ENCODE measurements around the gene SERTAD2.

Gene SERTAD2

DNA sequence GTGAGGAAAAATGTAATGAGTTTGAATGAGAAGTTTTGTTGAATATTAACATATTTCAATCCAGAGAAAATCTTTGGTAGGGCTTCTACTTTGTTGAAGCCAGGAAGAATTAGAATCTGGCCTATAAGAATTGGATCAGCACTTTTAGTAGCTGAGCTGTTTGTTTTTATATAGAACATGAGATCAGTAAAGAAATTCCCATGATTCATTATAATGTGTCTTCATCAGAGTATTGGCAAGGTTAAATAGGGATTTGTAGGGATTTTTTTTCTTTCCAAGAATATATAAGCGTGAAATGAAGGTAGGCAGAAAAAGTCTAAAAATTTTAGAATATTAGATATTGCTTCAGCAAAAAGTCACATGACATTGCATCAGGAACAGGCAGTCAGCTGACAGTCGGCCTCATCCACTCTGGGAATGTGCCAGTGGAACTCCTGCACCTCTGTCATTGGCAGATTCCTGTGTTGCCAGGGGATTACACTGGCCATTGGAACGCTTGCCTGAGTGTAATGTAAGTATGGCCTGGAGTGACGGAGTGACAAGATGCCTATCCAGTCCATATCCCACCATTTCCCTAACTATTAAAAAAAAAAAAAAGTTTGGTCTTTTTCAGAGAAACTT lies 60.6 kb downstream of the SERTAD2 start:
- TF ChIP-seq, protein P1, sequence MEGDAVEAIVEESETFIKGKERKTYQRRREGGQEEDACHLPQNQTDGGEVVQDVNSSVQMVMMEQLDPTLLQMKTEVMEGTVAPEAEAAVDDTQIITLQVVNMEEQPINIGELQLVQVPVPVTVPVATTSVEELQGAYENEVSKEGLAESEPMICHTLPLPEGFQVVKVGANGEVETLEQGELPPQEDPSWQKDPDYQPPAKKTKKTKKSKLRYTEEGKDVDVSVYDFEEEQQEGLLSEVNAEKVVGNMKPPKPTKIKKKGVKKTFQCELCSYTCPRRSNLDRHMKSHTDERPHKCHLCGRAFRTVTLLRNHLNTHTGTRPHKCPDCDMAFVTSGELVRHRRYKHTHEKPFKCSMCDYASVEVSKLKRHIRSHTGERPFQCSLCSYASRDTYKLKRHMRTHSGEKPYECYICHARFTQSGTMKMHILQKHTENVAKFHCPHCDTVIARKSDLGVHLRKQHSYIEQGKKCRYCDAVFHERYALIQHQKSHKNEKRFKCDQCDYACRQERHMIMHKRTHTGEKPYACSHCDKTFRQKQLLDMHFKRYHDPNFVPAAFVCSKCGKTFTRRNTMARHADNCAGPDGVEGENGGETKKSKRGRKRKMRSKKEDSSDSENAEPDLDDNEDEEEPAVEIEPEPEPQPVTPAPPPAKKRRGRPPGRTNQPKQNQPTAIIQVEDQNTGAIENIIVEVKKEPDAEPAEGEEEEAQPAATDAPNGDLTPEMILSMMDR (IDR thresholded peaks at IDR 0.05; ENCODE audit: insufficient read depth, low read length): no peak
- TF ChIP-seq, protein P2, sequence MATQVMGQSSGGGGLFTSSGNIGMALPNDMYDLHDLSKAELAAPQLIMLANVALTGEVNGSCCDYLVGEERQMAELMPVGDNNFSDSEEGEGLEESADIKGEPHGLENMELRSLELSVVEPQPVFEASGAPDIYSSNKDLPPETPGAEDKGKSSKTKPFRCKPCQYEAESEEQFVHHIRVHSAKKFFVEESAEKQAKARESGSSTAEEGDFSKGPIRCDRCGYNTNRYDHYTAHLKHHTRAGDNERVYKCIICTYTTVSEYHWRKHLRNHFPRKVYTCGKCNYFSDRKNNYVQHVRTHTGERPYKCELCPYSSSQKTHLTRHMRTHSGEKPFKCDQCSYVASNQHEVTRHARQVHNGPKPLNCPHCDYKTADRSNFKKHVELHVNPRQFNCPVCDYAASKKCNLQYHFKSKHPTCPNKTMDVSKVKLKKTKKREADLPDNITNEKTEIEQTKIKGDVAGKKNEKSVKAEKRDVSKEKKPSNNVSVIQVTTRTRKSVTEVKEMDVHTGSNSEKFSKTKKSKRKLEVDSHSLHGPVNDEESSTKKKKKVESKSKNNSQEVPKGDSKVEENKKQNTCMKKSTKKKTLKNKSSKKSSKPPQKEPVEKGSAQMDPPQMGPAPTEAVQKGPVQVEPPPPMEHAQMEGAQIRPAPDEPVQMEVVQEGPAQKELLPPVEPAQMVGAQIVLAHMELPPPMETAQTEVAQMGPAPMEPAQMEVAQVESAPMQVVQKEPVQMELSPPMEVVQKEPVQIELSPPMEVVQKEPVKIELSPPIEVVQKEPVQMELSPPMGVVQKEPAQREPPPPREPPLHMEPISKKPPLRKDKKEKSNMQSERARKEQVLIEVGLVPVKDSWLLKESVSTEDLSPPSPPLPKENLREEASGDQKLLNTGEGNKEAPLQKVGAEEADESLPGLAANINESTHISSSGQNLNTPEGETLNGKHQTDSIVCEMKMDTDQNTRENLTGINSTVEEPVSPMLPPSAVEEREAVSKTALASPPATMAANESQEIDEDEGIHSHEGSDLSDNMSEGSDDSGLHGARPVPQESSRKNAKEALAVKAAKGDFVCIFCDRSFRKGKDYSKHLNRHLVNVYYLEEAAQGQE (IDR thresholded peaks at IDR 0.05; ENCODE audit: insufficient replicate concordance, low read depth): no peak
- TF ChIP-seq SPI1 (IDR thresholded peaks at IDR 0.05; ENCODE audit: borderline replicate concordance, low read depth): no peak
- no peak for TF ChIP-seq GABPA (IDR thresholded peaks at IDR 0.05; ENCODE audit: low read depth)
- TF ChIP-seq POLR2AphosphoS5 (IDR thresholded peaks at IDR 0.05; ENCODE audit: low read depth): no peak
- H3K27ac ChIP-seq (replicated peaks): no peak overlapping the region
- no peak for DNase-seq (ENCODE audit: low read depth in 1 of 2, low spot score in 1 of 2)

DNA sequence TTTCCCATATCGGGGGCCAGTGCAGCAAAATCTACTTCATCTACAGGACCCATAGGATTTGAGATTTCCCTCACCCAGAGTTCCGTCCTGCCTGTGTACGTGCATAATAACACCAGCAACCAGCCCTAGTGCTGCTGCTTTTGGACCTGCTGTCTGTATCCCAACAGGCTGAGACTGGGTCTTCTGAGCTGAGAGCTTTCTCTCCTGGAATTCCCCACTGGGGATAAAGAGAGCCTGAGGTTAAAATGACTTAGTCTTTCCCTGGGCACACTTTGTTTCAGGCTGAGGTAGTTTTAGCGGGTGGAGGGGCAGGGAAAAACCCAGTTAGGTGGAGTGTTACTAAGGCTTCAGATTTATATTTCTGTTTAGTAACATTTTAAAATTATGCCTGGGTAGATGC lies 62.5 kb downstream of the SERTAD2 start:
- TF ChIP-seq, protein P2 (IDR thresholded peaks at IDR 0.05; ENCODE audit: insufficient replicate concordance, low read depth): no peak
- Histone ChIP-seq H3K27ac (replicated peaks) (no peak overlapping the region), H3K27me3 (ENCODE audit: insufficient read depth, poor library complexity, severe bottlenecking) (no peaks in the 10 kb centered on the region), H3K4me3 (replicated peaks; ENCODE audit: insufficient read depth, low read length) (no peak overlapping the region)
- no peak for DNase-seq (ENCODE audit: low read depth in 1 of 2, low spot score in 1 of 2)

More for the DNA sequence above, 60.6 kb downstream of the SERTAD2 start:
- no peak overlapping the region for H3K4me3 ChIP-seq (replicated peaks; ENCODE audit: insufficient read depth, low read length)
- no peaks in the 10 kb centered on the region for H3K27me3 ChIP-seq (ENCODE audit: insufficient read depth, poor library complexity, severe bottlenecking)

DNA sequence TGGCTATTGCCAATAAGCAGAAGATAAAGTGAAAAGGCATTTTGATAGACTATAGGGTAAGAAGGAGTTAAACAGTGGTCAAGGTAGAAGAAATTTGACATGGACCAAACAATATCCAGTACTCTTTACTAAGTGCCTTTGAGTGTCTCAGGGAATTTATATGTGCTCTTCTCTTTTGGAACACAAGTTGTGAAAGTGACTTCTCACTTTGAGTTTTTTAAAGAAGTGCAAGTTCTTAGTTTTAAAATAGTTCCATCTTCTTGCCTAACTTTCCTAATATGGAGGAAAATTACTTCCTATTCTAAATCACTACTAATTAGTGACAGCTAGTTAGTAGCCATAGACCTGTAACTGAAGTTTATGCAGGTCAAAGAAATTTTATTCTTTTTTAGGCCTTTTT lies 66.2 kb downstream of the SERTAD2 start:
- no peak for DNase-seq (ENCODE audit: low read depth in 1 of 2, low spot score in 1 of 2)
- H3K4me3 ChIP-seq (replicated peaks; ENCODE audit: insufficient read depth, low read length): no peak overlapping the region

More for the DNA sequence above, 66.2 kb downstream of the SERTAD2 start:
- Histone ChIP-seq H3K27me3 (ENCODE audit: insufficient read depth, poor library complexity, severe bottlenecking) (no peaks in the 10 kb centered on the region), H3K27ac (replicated peaks) (no peak overlapping the region; the same call in 1 of the 2 replicates)
- TF ChIP-seq, protein P2 (IDR thresholded peaks at IDR 0.05; ENCODE audit: insufficient replicate concordance, low read depth): no peak
- TF ChIP-seq, protein P1 (IDR thresholded peaks at IDR 0.05; ENCODE audit: insufficient read depth, low read length): no peak
- TF ChIP-seq POLR2AphosphoS5 (IDR thresholded peaks at IDR 0.05; ENCODE audit: low read depth) (no peak), GABPA (IDR thresholded peaks at IDR 0.05; ENCODE audit: low read depth) (no peak), SPI1 (IDR thresholded peaks at IDR 0.05; ENCODE audit: borderline replicate concordance, low read depth) (no peak)
